Measurements from ENCODE around the gene C5orf22. TPM values are rescaled to one million over a fixed set of nuclear protein-coding genes. Genes with fewer than 3 reads are reported as not detected.

The C5orf22 gene
- total and polyA plus RNA-seq, 7 donors = 14.9 to 32.4 (median 23.9) TPM

DNA sequence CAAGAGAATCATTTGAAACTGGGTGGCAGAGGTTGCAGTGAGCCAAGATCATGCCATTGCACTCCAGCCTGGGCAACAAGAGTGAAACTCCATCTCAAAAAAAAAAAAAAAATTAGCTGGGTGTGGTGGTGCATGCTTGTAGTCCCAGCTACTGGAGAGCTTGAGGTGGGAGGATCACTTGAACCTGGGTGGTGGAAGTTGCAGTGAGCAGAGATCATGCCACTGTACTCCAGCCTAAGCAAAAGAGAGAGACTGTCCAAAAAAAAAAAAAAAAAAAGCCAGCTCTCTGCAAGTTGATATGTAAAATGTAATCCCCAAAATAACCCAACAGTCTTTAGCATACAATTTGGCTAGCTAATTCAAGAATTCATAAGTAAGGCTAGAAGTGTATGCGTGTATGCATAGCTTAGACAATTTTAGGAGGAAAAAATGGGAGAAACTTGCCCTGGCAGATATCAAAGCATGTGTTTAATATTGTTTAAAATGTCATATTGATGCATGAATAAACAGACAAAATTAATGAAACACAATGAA lies 36.3 kb downstream of the C5orf22 start:
- intact Hi-C loops (cut with DNase I) = no loop called here
- no peaks in the 10 kb centered on the region for H3K9me3 ChIP-seq
- H3K4me1 ChIP-seq = no peaks in the 10 kb centered on the region
- ATAC-seq (no peak), DNase-seq (no peak)
- TF ChIP-seq, protein P1, sequence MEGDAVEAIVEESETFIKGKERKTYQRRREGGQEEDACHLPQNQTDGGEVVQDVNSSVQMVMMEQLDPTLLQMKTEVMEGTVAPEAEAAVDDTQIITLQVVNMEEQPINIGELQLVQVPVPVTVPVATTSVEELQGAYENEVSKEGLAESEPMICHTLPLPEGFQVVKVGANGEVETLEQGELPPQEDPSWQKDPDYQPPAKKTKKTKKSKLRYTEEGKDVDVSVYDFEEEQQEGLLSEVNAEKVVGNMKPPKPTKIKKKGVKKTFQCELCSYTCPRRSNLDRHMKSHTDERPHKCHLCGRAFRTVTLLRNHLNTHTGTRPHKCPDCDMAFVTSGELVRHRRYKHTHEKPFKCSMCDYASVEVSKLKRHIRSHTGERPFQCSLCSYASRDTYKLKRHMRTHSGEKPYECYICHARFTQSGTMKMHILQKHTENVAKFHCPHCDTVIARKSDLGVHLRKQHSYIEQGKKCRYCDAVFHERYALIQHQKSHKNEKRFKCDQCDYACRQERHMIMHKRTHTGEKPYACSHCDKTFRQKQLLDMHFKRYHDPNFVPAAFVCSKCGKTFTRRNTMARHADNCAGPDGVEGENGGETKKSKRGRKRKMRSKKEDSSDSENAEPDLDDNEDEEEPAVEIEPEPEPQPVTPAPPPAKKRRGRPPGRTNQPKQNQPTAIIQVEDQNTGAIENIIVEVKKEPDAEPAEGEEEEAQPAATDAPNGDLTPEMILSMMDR (IDR thresholded peaks at IDR 0.05) = no peak
- no peaks in the 10 kb centered on the region for H3K27me3 ChIP-seq (ENCODE audit: insufficient read depth in 3 of 3, low read length in 2 of 3)
- H3K27ac ChIP-seq = no peak overlapping the region
- H3K36me3 ChIP-seq (ENCODE audit: insufficient read depth in 1 of 2, low read depth in 1 of 2) = no peaks in the 10 kb centered on the region
- 92 to 97% (median 97%) methylated on average over 1 of the region's 1 CpG for WGBS, 3 donors
- H3K4me3 ChIP-seq = no peak overlapping the region

- no peak for ATAC-seq
- intact Hi-C loops (cut with DNase I) = no loop called here
- no peaks in the 10 kb centered on the region for H3K27me3 ChIP-seq (ENCODE audit: insufficient read depth in 3 of 3, low read length in 2 of 3)
- H3K9me3 ChIP-seq = no peaks in the 10 kb centered on the region
- TF ChIP-seq, protein P1 (IDR thresholded peaks at IDR 0.05) = no peak
- no peak overlapping the region for H3K4me3 ChIP-seq
- H3K36me3 ChIP-seq (ENCODE audit: insufficient read depth in 1 of 2, low read depth in 1 of 2) = no peaks in the 10 kb centered on the region
- no peak for DNase-seq
- H3K4me1 ChIP-seq = no peaks in the 10 kb centered on the region
- H3K27ac ChIP-seq = no peak overlapping the region
Measured at GRCh38 chr5:31569068-31569467, 37.0 kb downstream of the C5orf22 start.

- Histone ChIP-seq H3K27ac (no peak overlapping the region), H3K36me3 (ENCODE audit: insufficient read depth in 1 of 2, low read depth in 1 of 2) (no peaks in the 10 kb centered on the region), H3K27me3 (ENCODE audit: insufficient read depth in 3 of 3, low read length in 2 of 3) (no peaks in the 10 kb centered on the region), H3K4me3 (no peak overlapping the region), H3K9me3 (no peaks in the 10 kb centered on the region), H3K4me1 (no peaks in the 10 kb centered on the region)
- intact Hi-C loops (cut with DNase I) = no loop called here
- WGBS, 3 donors = 89 to 91% (median 91%) methylated on average over 10 of the region's 10 CpGs
- DNase-seq (no peak), ATAC-seq (no peak)
- TF ChIP-seq, protein P1 (IDR thresholded peaks at IDR 0.05) = no peak
Measured at GRCh38 chr5:31573494-31574142, 41.5 kb downstream of the C5orf22 start.

DNA sequence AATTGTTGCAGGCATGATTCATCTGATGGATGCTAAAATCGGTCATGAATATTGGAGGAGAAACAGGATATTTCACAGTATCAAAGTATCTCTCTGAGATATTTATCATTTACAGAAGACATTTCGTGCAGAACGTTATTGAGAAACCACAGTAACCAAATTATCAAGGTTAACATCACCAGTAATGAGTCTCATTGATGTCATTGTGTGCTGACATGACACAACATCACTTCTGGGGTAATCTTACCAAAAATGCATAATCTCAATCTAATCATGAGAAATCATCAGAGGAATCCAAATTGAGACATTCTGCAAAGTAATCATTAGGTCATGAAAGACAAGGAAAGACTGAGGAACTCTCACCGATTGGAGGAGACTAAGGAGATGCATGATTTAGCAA lies 42.7 kb downstream of the C5orf22 start:
- Histone ChIP-seq H3K4me1 (no peaks in the 10 kb centered on the region), H3K4me3 (no peak overlapping the region), H3K27me3 (ENCODE audit: insufficient read depth in 3 of 3, low read length in 2 of 3) (no peaks in the 10 kb centered on the region), H3K27ac (no peak overlapping the region), H3K9me3 (no peaks in the 10 kb centered on the region), H3K36me3 (ENCODE audit: insufficient read depth in 1 of 2, low read depth in 1 of 2) (no peaks in the 10 kb centered on the region)
- DNase-seq = no peak
- ATAC-seq = no peak
- intact Hi-C loops (cut with DNase I) = no loop called here
- TF ChIP-seq, protein P1 (IDR thresholded peaks at IDR 0.05) = no peak
- 77 to 84% (median 83%) methylated on average over 4 of the region's 4 CpGs for WGBS, 3 donors

- no peaks in the 10 kb centered on the region for H3K9me3 ChIP-seq
- 78 to 85% (median 80%) methylated on average over 3 of the region's 3 CpGs for WGBS, 3 donors
- TF ChIP-seq, protein P1 (IDR thresholded peaks at IDR 0.05) = no peak
- DNase-seq = no peak
- no peak overlapping the region for H3K27ac ChIP-seq
- H3K4me3 ChIP-seq = no peak overlapping the region
- no peak for ATAC-seq
- intact Hi-C loops (cut with DNase I) = no loop called here
- H3K27me3 ChIP-seq (ENCODE audit: insufficient read depth in 3 of 3, low read length in 2 of 3) = no peaks in the 10 kb centered on the region
- H3K36me3 ChIP-seq (ENCODE audit: insufficient read depth in 1 of 2, low read depth in 1 of 2) = no peaks in the 10 kb centered on the region
- no peaks in the 10 kb centered on the region for H3K4me1 ChIP-seq
Measured at GRCh38 chr5:31577438-31577837, 45.3 kb downstream of the C5orf22 start.

Measured in psoas muscle (tissue), 8 donors.